ENCODE measurements around the gene ALDH3B1.
A peak's percentile ranks its signal among the peaks of the same experiment; 100 is the strongest.

Gene ALDH3B1

GRCh38 chr11:68032997-68033707 is 23.0 kb downstream of the ALDH3B1 start:
- DNase-seq = no peak

- DNase-seq = no peak
These were observed 23.6 kb downstream of the ALDH3B1 start for GRCh38 chr11:68033708-68034045.

GRCh38 chr11:68035266-68035876 is 25.2 kb downstream of the ALDH3B1 start:
- DNase-seq = no peak

GRCh38 chr11:68036141-68036716 is 26.1 kb downstream of the ALDH3B1 start:
- DNase-seq = no peak

- peak; percentile 40 for DNase-seq
These were observed 26.7 kb downstream of the ALDH3B1 start for GRCh38 chr11:68036717-68037239.

- no peak for DNase-seq
These were observed 27.5 kb downstream of the ALDH3B1 start for GRCh38 chr11:68037411-68038225.

- no peak for DNase-seq
These were observed 28.1 kb downstream of the ALDH3B1 start for GRCh38 chr11:68038226-68038717.

- peak; percentile 63 for DNase-seq
These were observed 28.8 kb downstream of the ALDH3B1 start, which contains the start of gene TCIRG1 for GRCh38 chr11:68038718-68039525. TCIRG1 (plus strand) TSS chr11:68039025; CDS start chr11:68041272, 2,247 bp downstream.

GRCh38 chr11:68039526-68040086 is 29.5 kb downstream of the ALDH3B1 start:
- no peak for DNase-seq

GRCh38 chr11:68040101-68040956 is 30.2 kb downstream of the ALDH3B1 start:
- DNase-seq = peak; percentile 51

- no peak for DNase-seq
These were observed 30.9 kb downstream of the ALDH3B1 start for GRCh38 chr11:68040957-68041591.

GRCh38 chr11:68041617-68042218 is 31.6 kb downstream of the ALDH3B1 start:
- no peak for DNase-seq

- no peak for DNase-seq
These were observed 32.3 kb downstream of the ALDH3B1 start for GRCh38 chr11:68042219-68043028.

- DNase-seq = no peak
These were observed 32.9 kb downstream of the ALDH3B1 start for GRCh38 chr11:68043029-68043348.

GRCh38 chr11:68043349-68044144 is 33.4 kb downstream of the ALDH3B1 start:
- no peak for DNase-seq

- DNase-seq = no peak
These were observed 34.2 kb downstream of the ALDH3B1 start for GRCh38 chr11:68044145-68044813.

- DNase-seq = no peak
These were observed 34.8 kb downstream of the ALDH3B1 start for GRCh38 chr11:68044898-68045351.
